ENCODE results near the gene TCF25.

The TCF25 gene

GRCh38 chr16:89923640-89924296 is 50.4 kb downstream of the TCF25 start:
- Histone ChIP-seq H4K20me1 (ENCODE audit: insufficient read depth) (no peaks in the 10 kb centered on the region), H3K4me3 (IDR thresholded peaks at IDR 0.05; ENCODE audit: insufficient read depth, low read depth, low read length) (no peak overlapping the region), H2AFZ (ENCODE audit: low read depth) (no peak overlapping the region), H3K9ac (no peak overlapping the region), H3K4me1 (ENCODE audit: low read depth, poor library complexity, severe bottlenecking) (peaks cover 56% of the 10 kb centered on the region), H3K79me2 (ENCODE audit: insufficient read depth, low read depth) (no peaks in the 10 kb centered on the region), H3K4me2 (peak overlapping the region; percentile 70), H3K36me3 (ENCODE audit: insufficient read depth) (no peaks in the 10 kb centered on the region), H3K27ac (no peak overlapping the region), H3K27me3 (ENCODE audit: insufficient read depth, low read depth) (peaks cover 54% of the 10 kb centered on the region)
- no peak for TF ChIP-seq CTCF (conservative IDR thresholded peaks at IDR 0.05; ENCODE audit: low read depth, low read length)

DNA sequence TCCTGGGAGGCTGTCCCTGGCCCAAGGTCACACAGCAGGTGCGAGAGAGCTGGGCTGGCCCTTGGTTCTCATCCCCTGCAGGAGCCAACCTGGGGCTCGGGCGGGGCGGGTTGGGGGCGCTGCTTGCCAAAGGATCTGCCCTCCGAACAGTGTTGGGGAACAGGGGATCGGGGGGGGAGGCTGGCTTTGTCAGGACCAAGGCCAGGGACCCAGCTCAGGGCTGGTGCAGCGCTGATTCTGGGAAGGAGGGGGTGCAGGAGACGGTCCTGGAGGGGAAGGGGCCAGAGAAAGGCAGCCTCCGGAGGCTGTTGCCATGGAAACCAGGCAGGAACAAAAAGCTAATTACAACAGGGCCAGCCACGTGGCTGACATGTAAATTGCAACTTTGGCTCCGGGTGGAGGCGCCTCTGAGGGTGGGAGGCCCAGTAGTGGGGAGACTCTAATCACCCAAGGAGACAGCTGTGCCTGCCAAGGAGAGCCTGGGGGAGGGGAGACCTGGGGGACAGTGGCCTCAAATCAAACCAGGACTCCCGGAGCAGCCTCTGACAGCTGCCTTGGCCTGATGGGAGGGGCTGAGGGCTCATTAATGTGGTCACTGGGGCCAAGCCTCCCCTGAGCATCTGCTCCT is 51.0 kb downstream of the TCF25 start:
- H3K4me1 ChIP-seq (ENCODE audit: low read depth, poor library complexity, severe bottlenecking), result peaks cover 52% of the 10 kb centered on the region
- H3K27ac ChIP-seq, result no peak overlapping the region
- H4K20me1 ChIP-seq (ENCODE audit: insufficient read depth), result no peaks in the 10 kb centered on the region
- no peak for TF ChIP-seq CTCF (conservative IDR thresholded peaks at IDR 0.05; ENCODE audit: low read depth, low read length)
- no peak overlapping the region for H2AFZ ChIP-seq (ENCODE audit: low read depth)
- peaks cover 57% of the 10 kb centered on the region for H3K27me3 ChIP-seq (ENCODE audit: insufficient read depth, low read depth)
- H3K79me2 ChIP-seq (ENCODE audit: insufficient read depth, low read depth), result no peaks in the 10 kb centered on the region
- peak overlapping the region; percentile 70; the same call in 1 of the 2 replicates for H3K4me2 ChIP-seq
- H3K36me3 ChIP-seq (ENCODE audit: insufficient read depth), result no peaks in the 10 kb centered on the region
- no peak overlapping the region for H3K4me3 ChIP-seq (IDR thresholded peaks at IDR 0.05; ENCODE audit: insufficient read depth, low read depth, low read length)
- H3K9ac ChIP-seq, result no peak overlapping the region

DNA sequence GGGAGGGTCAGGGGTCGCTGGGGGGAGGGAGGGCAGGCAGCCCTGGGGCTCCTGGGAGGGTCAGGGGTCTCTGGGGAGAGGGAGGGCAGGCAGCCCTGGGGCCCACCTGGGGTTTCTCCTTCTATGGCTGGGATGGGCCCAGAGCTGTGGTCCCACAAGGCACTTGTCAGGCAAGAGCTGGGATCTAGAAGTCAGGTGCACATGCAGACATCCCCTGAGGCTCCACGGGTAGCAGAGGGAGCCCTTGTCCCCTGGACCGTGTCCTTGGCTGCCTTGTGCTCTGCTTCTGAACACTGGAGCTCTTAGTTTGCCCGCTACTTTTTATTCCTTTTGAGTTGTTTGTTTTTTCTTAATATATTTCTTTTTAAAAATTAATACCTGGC is 51.5 kb downstream of the TCF25 start:
- no peak for TF ChIP-seq CTCF (conservative IDR thresholded peaks at IDR 0.05; ENCODE audit: low read depth, low read length)
- Histone ChIP-seq H2AFZ (ENCODE audit: low read depth) (no peak overlapping the region), H4K20me1 (ENCODE audit: insufficient read depth) (no peaks in the 10 kb centered on the region), H3K36me3 (ENCODE audit: insufficient read depth) (no peaks in the 10 kb centered on the region), H3K27me3 (ENCODE audit: insufficient read depth, low read depth) (peaks cover 59% of the 10 kb centered on the region), H3K4me1 (ENCODE audit: low read depth, poor library complexity, severe bottlenecking) (peaks cover 52% of the 10 kb centered on the region), H3K9ac (no peak overlapping the region), H3K79me2 (ENCODE audit: insufficient read depth, low read depth) (no peaks in the 10 kb centered on the region), H3K4me3 (IDR thresholded peaks at IDR 0.05; ENCODE audit: insufficient read depth, low read depth, low read length) (no peak overlapping the region), H3K27ac (no peak overlapping the region), H3K4me2 (no peak overlapping the region; the same call in 1 of the 2 replicates)

- H3K27me3 ChIP-seq (ENCODE audit: insufficient read depth, low read depth), result peaks cover 67% of the 10 kb centered on the region
- no peak overlapping the region for H3K27ac ChIP-seq
- TF ChIP-seq CTCF (conservative IDR thresholded peaks at IDR 0.05; ENCODE audit: low read depth, low read length), result no peak
- peak overlapping the region; percentile 86 for H3K4me2 ChIP-seq
- no peak overlapping the region for H3K9ac ChIP-seq
- no peaks in the 10 kb centered on the region for H3K36me3 ChIP-seq (ENCODE audit: insufficient read depth)
- H3K4me1 ChIP-seq (ENCODE audit: low read depth, poor library complexity, severe bottlenecking), result peaks cover 49% of the 10 kb centered on the region
- peak overlapping the region; percentile 52; the same call in 1 of the 2 replicates for H2AFZ ChIP-seq (ENCODE audit: low read depth)
- H4K20me1 ChIP-seq (ENCODE audit: insufficient read depth), result no peaks in the 10 kb centered on the region
- H3K79me2 ChIP-seq (ENCODE audit: insufficient read depth, low read depth), result no peaks in the 10 kb centered on the region
- no peak overlapping the region for H3K4me3 ChIP-seq (IDR thresholded peaks at IDR 0.05; ENCODE audit: insufficient read depth, low read depth, low read length)
These were observed 52.2 kb downstream of the TCF25 start for GRCh38 chr16:89925596-89926079.
